K562 (cell line): Measurements from ENCODE around the gene RGS19. TPM values are rescaled to one million over a fixed set of nuclear protein-coding genes. Genes with fewer than 3 reads are reported as not detected.

Experiments
- ATAC-seq: fragments of 200-7000 bp; cut with Tn5 transposase; 3 replicates; pipeline ENCODE4 v1.9.1; 2020; ENCODE audit warnings: moderate library complexity
- BruUV-seq: library from RNA; stranded (reverse); fragments of 400-500 nt; replicated peaks from 2 replicates; lab custom pipeline; 2021; lab: Mats Ljungman, UMichigan
- CTCF ChIA-PET: fragments of 300-600 bp; formaldehyde crosslinking; extraction: SDS; loops from one replicate; lab custom pipeline; 2021; ENCODE audit warnings: low intra/inter-chr PET ratio; lab: Yijun Ruan, JAX
- POLR2A ChIA-PET: fragments of 300-600, 350-650 bp; sonication (Branson Sonifier 250); formaldehyde crosslinking; extraction: SDS; loops from one replicate; lab custom pipeline; 2021; ENCODE audit warnings: antibody characterized with exemption, inconsistent platforms; lab: Yijun Ruan, JAX
- DNase-seq, 4 experiments: peaks; one replicate each; pipeline versions ENCODE4 v3.0.0 to v3.0.0-alpha.2; 2011 to 2018; ENCODE audit warnings: low spot score in 3 of 4, mixed read lengths in 3 of 4; ENCODE audit errors: extremely low read depth in 1 of 4
- FAIRE-seq: peaks from 2 replicates; lab custom pipeline; 2011; peaks lifted over from hg19 to GRCh38; lab: Jason Lieb, UNC
- H2AFZ ChIP-seq: 2 replicates; pipeline ENCODE4 v1.6.0; 2011; ENCODE audit warnings: low read depth, low read length, control low read depth, inconsistent platforms
- H3K27ac ChIP-seq: fragments of 200-600 bp; 3 replicates; pipeline ENCODE4 v1.8.0; 2011; ENCODE audit warnings: low read depth, mild to moderate bottlenecking, control low read depth, inconsistent platforms, low read length, moderate library complexity, mixed read lengths; ENCODE audit errors: extremely low read depth
- H3K27me3 ChIP-seq, 2 experiments: fragments of 300-600 bp in 1 of 2; 2 replicates in 1 of 2; 3 replicates in 1 of 2; pipeline versions ENCODE4 v1.6.0 to v1.8.0; 2011; ENCODE audit warnings: inconsistent platforms in 2 of 2, low read length in 2 of 2, mild to moderate bottlenecking in 1 of 2, mixed read lengths in 1 of 2, moderate library complexity in 1 of 2; ENCODE audit not compliant: control insufficient read depth in 2 of 2, insufficient read depth in 2 of 2
- H3K36me3 ChIP-seq: fragments of 300-600 bp; 3 replicates; pipeline ENCODE4 v1.8.0; 2011; ENCODE audit warnings: mild to moderate bottlenecking, low read length, inconsistent platforms; ENCODE audit not compliant: control insufficient read depth, insufficient read depth
- H3K4me1 ChIP-seq, 2 experiments: fragments of 200-600 bp in 1 of 2; replicated peaks in 1 of 2; 2 replicates in 1 of 2; 3 replicates in 1 of 2; pipeline versions ENCODE4 v1.5.1 to v1.8.0; 2011; ENCODE audit warnings: inconsistent platforms in 2 of 2, low read length in 2 of 2, mild to moderate bottlenecking in 1 of 2, mixed read lengths in 1 of 2, moderate library complexity in 1 of 2; ENCODE audit not compliant: control insufficient read depth in 2 of 2, insufficient read depth in 2 of 2
- H3K4me2 ChIP-seq: 2 replicates; pipeline ENCODE4 v1.6.1; 2011; ENCODE audit warnings: low read length, control low read depth, inconsistent platforms, mixed read lengths; ENCODE audit not compliant: insufficient read depth
- H3K4me3 ChIP-seq: fragments of 200-600 bp; sonication (generic), shearing (Covaris generic); 2 replicates; pipeline ENCODE4 v1.5.1; 2016; ENCODE audit warnings: control low read depth, inconsistent platforms
- H3K79me2 ChIP-seq: fragments of 200-600 bp; 3 replicates; pipeline ENCODE4 v1.8.0; 2011; ENCODE audit warnings: low read length, inconsistent platforms; ENCODE audit not compliant: control insufficient read depth, insufficient read depth
- H3K9ac ChIP-seq, 2 experiments: 2 replicates each; pipeline versions ENCODE4 v1.6.0 to v1.6.1; 2011; ENCODE audit warnings: low read depth in 2 of 2, low read length in 2 of 2, control low read depth in 1 of 2, inconsistent platforms in 1 of 2, mild to moderate bottlenecking in 1 of 2, mixed read lengths in 1 of 2; ENCODE audit not compliant: insufficient read depth in 1 of 2
- H3K9me1 ChIP-seq: one replicate; pipeline ENCODE4 v1.6.0; 2011; ENCODE audit warnings: inconsistent platforms, mild to moderate bottlenecking, low read length, moderate library complexity; ENCODE audit not compliant: control insufficient read depth, insufficient read depth
- H3K9me3 ChIP-seq: replicated peaks from 2 replicates; pipeline ENCODE4 v1.5.1; 2011; ENCODE audit warnings: low read depth, low read length, inconsistent platforms; ENCODE audit not compliant: control insufficient read depth, insufficient read depth
- H4K20me1 ChIP-seq: replicated peaks from 2 replicates; pipeline ENCODE4 v1.6.1; 2011; ENCODE audit warnings: low read length, inconsistent platforms, mixed read lengths; ENCODE audit not compliant: control insufficient read depth, insufficient read depth
- BRF2 ChIP-seq: IDR thresholded peaks from 3 replicates; pipeline ENCODE4 v1.6.1; 2011; ENCODE audit warnings: borderline replicate concordance, mild to moderate bottlenecking; ENCODE audit not compliant: insufficient read length, insufficient read depth
- FOXM1 ChIP-seq, 2 experiments: fragments of 450-650 bp in 1 of 2; sonication (generic) in 1 of 2; formaldehyde crosslinking in 1 of 2; IDR thresholded peaks; 2 replicates each; pipeline versions ENCODE4 v1.6.1 to v1.9.0; 2017 to 2022; ENCODE audit warnings: low read depth in 2 of 2, mild to moderate bottlenecking in 2 of 2, missing genetic modification reagents in 1 of 2, moderate library complexity in 1 of 2
- MYBL2 ChIP-seq, 2 experiments: fragments of 450-650 bp in 1 of 2; sonication (generic) in 1 of 2; formaldehyde crosslinking in 1 of 2; IDR thresholded peaks; 2 replicates each; pipeline versions ENCODE4 v1.6.1 to v1.8.1; 2017 to 2022; ENCODE audit warnings: borderline replicate concordance in 1 of 2, inconsistent platforms in 1 of 2, low read depth in 1 of 2, mild to moderate bottlenecking in 1 of 2, missing genetic modification reagents in 1 of 2, moderate library complexity in 1 of 2
- NCOA2 ChIP-seq, 2 experiments: fragments of 450-650 bp; IDR thresholded peaks; 2 replicates each; pipeline ENCODE4 v1.6.1; 2018; ENCODE audit warnings: mild to moderate bottlenecking in 2 of 2, moderate library complexity in 1 of 2; ENCODE audit not compliant: partially characterized antibody in 2 of 2
- SMAD1 ChIP-seq: fragments of 150-350 bp; IDR thresholded peaks from 2 replicates; pipeline ENCODE4 v1.6.1; 2014; ENCODE audit warnings: low read length, low read depth; ENCODE audit not compliant: partially characterized antibody
- SP2 ChIP-seq: IDR thresholded peaks from 2 replicates; pipeline ENCODE4 v1.6.1; 2011; ENCODE audit warnings: mild to moderate bottlenecking, low read depth, low read length, moderate library complexity; ENCODE audit not compliant: poor library complexity, severe bottlenecking; ENCODE audit errors: extremely low read depth
- SRSF1 ChIP-seq: fragments of 200-400 bp; formaldehyde crosslinking; IDR thresholded peaks from 2 replicates; pipeline ENCODE4 v1.6.1; 2017; ENCODE audit warnings: mild to moderate bottlenecking, low read depth, low read length, moderate library complexity
- TEAD1 ChIP-seq, 2 experiments: fragments of 450-650 bp in 1 of 2; sonication (generic) in 1 of 2; formaldehyde crosslinking; IDR thresholded peaks; 2 replicates each; pipeline versions ENCODE4 v1.4.0 to v1.8.0; 2020 to 2022; ENCODE audit warnings: mild to moderate bottlenecking in 2 of 2, missing genetic modification reagents in 1 of 2
- ZNF398 ChIP-seq: fragments of 250-450 bp; sonication (Bioruptor Pico); IDR thresholded peaks from 2 replicates; pipeline ENCODE4 v1.8.0; 2021; ENCODE audit warnings: moderate library complexity, mild to moderate bottlenecking, inconsistent platforms
- ZNF717 ChIP-seq: fragments of 250-450 bp; sonication (Bioruptor Pico); IDR thresholded peaks from 2 replicates; pipeline ENCODE4 v1.5.0; 2021
- WGBS: fragments of 100-300 bp; shearing (Covaris generic); methylation state at CpG from one replicate; pipeline ENCODE4 v1.1.6; 2016; ENCODE audit warnings: low coverage, mixed read lengths; ENCODE audit not compliant: insufficient coverage; ENCODE audit errors: missing lambda C conversion rate; 5-methylcytosine and 5-hydroxymethylcytosine counted together
- in situ Hi-C: fragments of 300-500 bp; cut with MboI; formaldehyde crosslinking; loops from 4 replicates; pipeline ENCODE4 v1.15.0; 2018; ENCODE audit warnings: inconsistent platforms, mixed read lengths
- intact Hi-C: fragments of 100-400 bp; cut with micrococcal nuclease; formaldehyde crosslinking; loops from 2 replicates; pipeline ENCODE4 v1.14.2; 2022
- polyA plus RNA-seq, 8 experiments: library from polyadenylated mRNA; depleted of rRNA in 4 of 8; stranded (reverse) in 5 of 8; unstranded in 3 of 8; fragments of >200 nt; fragmentation: Nextera tagmentation in 2 of 8; fragmentation: Illumina TruSeq in 1 of 8; extraction: Ambion mirVana in 2 of 8; extraction: Trizol in 1 of 8; gene quantifications; 2 replicates each; pipeline versions ENCODE4 v1.2.1 to v1.2.3, GENCODE V29; 2011 to 2014; ENCODE audit warnings: inconsistent platforms in 1 of 8, missing spikeins in 1 of 8
- total RNA-seq, 7 experiments: library from RNA; depleted of rRNA in 6 of 7; stranded (reverse); fragments of >200 nt in 6 of 7; fragmentation: Illumina TruSeq in 2 of 7; extraction: Trizol in 2 of 7; gene quantifications; 2 replicates each; pipeline versions ENCODE4 v1.2.1 to v1.2.3, GENCODE V29; 2011 to 2021; ENCODE audit warnings: low replicate concordance in 1 of 7

The RGS19 gene
- total and polyA plus RNA-seq, 9 of the 15 experiments (the other 6 are each of a cell fraction or from before 2014, with no cell fraction given) = 0.41 to 23.7 (median 14.6) TPM

GRCh38 chr20:64049878-64050260 is 29.4 kb downstream of the RGS19 start:
- WGBS = 5% methylated on average over 14 of the region's 16 CpGs
- H3K27me3 ChIP-seq = no peaks in the 10 kb centered on the region
- no peaks in the 10 kb centered on the region for H4K20me1 ChIP-seq
- TF ChIP-seq FOXM1 (IDR thresholded peaks at IDR 0.05; ENCODE audit: low read depth) (no peak), FOXM1 (CRISPR knock-in tag; IDR thresholded peaks at IDR 0.05; ENCODE audit: low read depth) (no peak), SP2 (no peak), SMAD1 (no peak), BRF2 (no peak), ZNF717 (CRISPR knock-in tag) (no peak), ZNF398 (no peak), MYBL2 (IDR thresholded peaks at IDR 0.05; ENCODE audit: low read depth) (no peak), MYBL2 (CRISPR knock-in tag; IDR thresholded peaks at IDR 0.05; ENCODE audit: borderline replicate concordance) (no peak), SRSF1 (no peak), NCOA2 (IDR thresholded peaks at IDR 0.05; ENCODE audit: partially characterized antibody in 2 of 2) (no peak), TEAD1 (CRISPR knock-in tag; IDR thresholded peaks at IDR 0.05) (no peak)

More at GRCh38 chr20:64049878-64050260, 29.4 kb downstream of the RGS19 start:
- Histone ChIP-seq H3K36me3 (peaks cover 12% of the 10 kb centered on the region; the same call in 1 of the 3 replicates), H3K4me2 (peak overlapping the region; percentile 82), H3K79me2 (peaks cover 12% of the 10 kb centered on the region), H3K9ac (peak overlapping the region; percentile 68 to 88), H3K9me1 (no peaks in the 10 kb centered on the region), H3K4me1 (peaks cover 39 to 88% of the 10 kb centered on the region in 2 experiments), H3K27ac (peak overlapping the region; percentile 85), H2AFZ (peak overlapping the region; percentile 92), H3K4me3 (peak overlapping the region; percentile 48), H3K9me3 (no peaks in the 10 kb centered on the region)
- peak in 2 of 4 experiments; percentile 71 to 77 for DNase-seq
- peak; percentile 58 for FAIRE-seq
- POLR2A ChIA-PET = interaction anchor here (0.6 to 2.5 kb wide), 4 partner anchors 11 to 19 kb away, joined by 3 to 14 read pairs (median 4); no protein-coding TSS in a partner anchor
- peak; percentile 33 for ATAC-seq
- in situ Hi-C loops (no loop called here), intact Hi-C loops (loop anchor here (5.0 kb wide), 1 partner anchor 73 kb away; the partner anchor contains the start of gene SAMD10)
- BruUV-seq = no TSS peak
- CTCF ChIA-PET = no interaction called here
